ENCODE data around the gene PAAF1.

GRCh38 chr11:73894725-73895335 lies 18.0 kb downstream of the PAAF1 start:
- TF ChIP-seq CTCF (IDR thresholded peaks at IDR 0.05) (no peak), EP300 (IDR thresholded peaks at IDR 0.05) (no peak), POLR2AphosphoS5 (IDR thresholded peaks at IDR 0.05) (no peak), POLR2A (IDR thresholded peaks at IDR 0.05) (no peak)

Data from suprapubic skin (tissue), 4 donors.